DLD1 (cell line): ENCODE results near the gene EXD2.
"Not testable (repeated sequence)": the region's sequence is repeated elsewhere in the genome, so short reads cannot be mapped to it uniquely, and the experiment has no call there.

Experiments
- in situ Hi-C: cut with HindIII; loops from 2 replicates; pipeline ENCODE4 v1.10.0; 2017; ENCODE audit warnings: low sequenced_read_pairs

The EXD2 gene

GRCh38 chr14:69191340-69192111, at the start of gene EXD2:
Gene EXD2 (plus strand): TSS chr14:69191498. CDS start chr14:69209471, 17,973 bp downstream.
- in situ Hi-C loops = loop anchor here (5.0 kb wide), 1 partner anchor 54 kb away; no protein-coding TSS in a partner anchor

GRCh38 chr14:69141550-69141949, 49.7 kb upstream of the EXD2 start:
- in situ Hi-C loops = no loop called here

- in situ Hi-C loops = no loop called here
Measured at GRCh38 chr14:69142101-69142500, 49.2 kb upstream of the EXD2 start.

- in situ Hi-C loops = no loop called here
Measured at GRCh38 chr14:69149461-69150244, 41.6 kb upstream of the EXD2 start.

- in situ Hi-C loops = no loop called here
Measured at GRCh38 chr14:69151458-69152180, 39.7 kb upstream of the EXD2 start.

GRCh38 chr14:69152181-69152901, 39.0 kb upstream of the EXD2 start:
- in situ Hi-C loops = no loop called here

GRCh38 chr14:69152902-69153151, 38.5 kb upstream of the EXD2 start, which contains the start of gene DCAF5:
Gene DCAF5 (minus strand): TSS chr14:69153119. CDS start chr14:69152978, 141 bp downstream.
- in situ Hi-C loops = no loop called here

GRCh38 chr14:69153152-69153872, 38.0 kb upstream of the EXD2 start:
- in situ Hi-C loops = no loop called here

- in situ Hi-C loops = no loop called here
Measured at GRCh38 chr14:69153873-69154270, 37.4 kb upstream of the EXD2 start.

- in situ Hi-C loops = no loop called here
Measured at GRCh38 chr14:69154779-69155178, 36.5 kb upstream of the EXD2 start.

- in situ Hi-C loops = no loop called here
Measured at GRCh38 chr14:69156224-69156623, 35.1 kb upstream of the EXD2 start.

GRCh38 chr14:69161590-69161989, 29.7 kb upstream of the EXD2 start:
- in situ Hi-C loops = no loop called here

- in situ Hi-C loops = not testable (repeated sequence)
Measured at GRCh38 chr14:69165787-69166186, 25.5 kb upstream of the EXD2 start.

- in situ Hi-C loops = no loop called here
Measured at GRCh38 chr14:69170839-69171238, 20.5 kb upstream of the EXD2 start.

- in situ Hi-C loops = no loop called here
Measured at GRCh38 chr14:69171569-69171968, 19.7 kb upstream of the EXD2 start.

- in situ Hi-C loops = no loop called here
Measured at GRCh38 chr14:69175130-69175529, 16.2 kb upstream of the EXD2 start.

- in situ Hi-C loops = no loop called here
Measured at GRCh38 chr14:69181491-69181890, 9.8 kb upstream of the EXD2 start.

- in situ Hi-C loops = not testable (repeated sequence)
Measured at GRCh38 chr14:69182580-69182979, 8.7 kb upstream of the EXD2 start.

GRCh38 chr14:69183735-69184134, 7.6 kb upstream of the EXD2 start:
- in situ Hi-C loops = no loop called here

- in situ Hi-C loops = loop anchor here (5.0 kb wide), 1 partner anchor 53 kb away; no protein-coding TSS in a partner anchor
Measured at GRCh38 chr14:69190191-69190590, 1.1 kb upstream of the EXD2 start.
